HG03066 (cell line): ENCODE results near the gene TM9SF3.
"Not testable (repeated sequence)": the region's sequence is repeated elsewhere in the genome, so short reads cannot be mapped to it uniquely, and the experiment has no call there.

Experiments
- ATAC-seq: cut with Tn5 transposase; IDR thresholded peaks from one replicate; pipeline ENCODE4 v1.9.1; 2021; ENCODE audit warnings: low read depth; ENCODE audit not compliant: unreplicated experiment

TM9SF3 gene

DNA sequence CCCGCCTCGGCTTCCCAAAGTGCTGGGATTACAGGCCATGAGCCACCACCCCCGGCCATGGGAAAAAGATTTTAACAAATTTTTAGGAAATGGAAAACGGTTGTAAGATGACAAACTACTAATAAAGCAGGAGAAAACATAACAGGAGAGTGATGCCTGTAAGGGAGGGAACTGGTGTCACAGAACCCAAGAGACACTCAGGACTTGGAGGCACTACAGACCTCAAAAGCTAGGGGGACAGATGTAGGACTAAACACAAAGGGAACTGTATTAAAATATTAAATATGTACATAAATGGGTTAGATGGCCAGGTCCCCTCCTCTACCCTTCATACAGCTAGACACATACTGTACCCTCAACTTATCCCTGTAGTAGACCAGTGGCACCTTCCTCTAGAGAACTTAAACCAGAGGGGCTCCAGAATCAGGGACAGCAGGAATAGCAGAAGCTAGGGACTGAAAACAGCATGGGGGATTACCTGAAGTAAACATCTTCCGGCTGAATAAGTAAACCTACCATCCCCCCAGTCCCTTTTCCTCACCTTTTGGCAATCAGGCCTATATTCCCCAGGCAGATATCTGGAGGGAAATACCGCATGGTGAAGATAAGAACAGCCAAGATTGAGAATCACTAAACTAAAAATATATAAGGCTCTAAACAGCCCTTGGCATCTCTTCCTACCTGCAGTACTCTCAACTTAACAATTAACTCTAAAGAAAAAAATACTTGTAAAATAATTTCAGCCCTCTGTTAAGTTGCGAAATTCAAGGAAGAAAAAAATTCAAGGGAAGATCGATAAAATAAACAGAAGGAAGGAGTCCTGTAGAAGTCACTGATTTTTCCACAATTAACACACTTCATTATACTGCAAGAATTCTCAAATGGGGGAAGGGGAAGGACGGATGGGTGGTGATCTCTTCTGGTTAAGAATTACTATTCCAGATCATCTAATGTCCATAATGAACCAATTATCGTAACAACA is 15.5 kb downstream of the TM9SF3 start:
- ATAC-seq = no peak

DNA sequence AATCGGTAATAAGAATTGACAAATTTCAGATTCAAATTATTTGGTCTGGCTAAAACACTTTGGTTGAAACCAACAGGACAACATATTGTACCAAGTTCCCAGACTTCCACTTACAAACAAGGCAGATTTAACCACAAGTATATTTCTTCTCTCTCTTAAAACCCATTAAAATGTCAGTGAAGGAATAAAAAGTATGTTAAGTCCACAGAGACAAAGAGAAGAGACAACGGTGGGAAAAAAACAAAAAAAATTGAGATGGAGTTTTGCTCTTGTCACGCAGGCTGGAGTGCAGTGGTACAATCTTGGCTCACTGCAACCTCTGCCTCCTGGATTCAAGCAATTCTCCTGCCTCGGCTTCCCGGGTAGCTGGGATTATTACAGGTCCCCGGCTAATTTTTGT is 16.3 kb downstream of the TM9SF3 start:
- no peak for ATAC-seq

DNA sequence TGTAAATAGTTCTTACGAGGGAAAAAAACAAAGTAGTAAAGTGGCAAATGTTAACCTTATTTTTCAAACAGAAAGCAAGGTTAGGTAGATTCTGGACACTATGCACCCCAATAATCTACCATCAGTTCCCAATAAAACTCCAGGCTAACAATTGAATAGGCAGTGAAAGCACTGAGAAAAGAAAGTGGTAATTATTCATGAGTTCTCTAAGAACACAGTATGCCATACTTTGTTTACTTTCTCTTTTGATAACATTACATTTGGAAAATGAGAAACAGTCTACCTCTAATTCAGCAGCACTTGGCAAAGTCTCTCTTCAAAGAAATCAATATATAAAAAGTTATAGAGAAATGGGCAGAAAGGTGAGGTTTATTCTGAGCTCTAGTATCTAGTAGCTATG is 18.4 kb downstream of the TM9SF3 start:
- no peak for ATAC-seq

DNA sequence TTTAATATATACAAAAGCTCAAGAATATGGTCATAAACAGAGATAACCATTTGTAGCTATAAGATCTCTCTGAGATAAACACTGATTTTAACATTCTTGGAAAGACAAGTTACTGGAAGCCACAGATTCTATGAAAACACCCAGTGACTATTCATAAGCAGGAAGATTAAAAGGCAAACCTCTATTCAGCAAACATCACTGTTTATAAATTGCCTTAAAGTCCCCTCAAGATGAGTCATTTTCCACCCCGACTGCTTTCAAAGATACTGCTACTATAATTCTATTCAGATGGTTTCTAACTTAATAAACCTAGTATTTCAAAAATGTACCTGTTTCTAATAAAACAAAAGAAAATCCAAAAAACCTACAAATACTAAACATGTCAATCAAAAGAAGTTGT is 21.0 kb downstream of the TM9SF3 start:
- ATAC-seq = no peak

- ATAC-seq = no peak
Observed at GRCh38 chr10:96560966-96561887, 25.6 kb downstream of the TM9SF3 start.

- ATAC-seq = no peak
Observed at GRCh38 chr10:96560489-96560888, 26.3 kb downstream of the TM9SF3 start.

DNA sequence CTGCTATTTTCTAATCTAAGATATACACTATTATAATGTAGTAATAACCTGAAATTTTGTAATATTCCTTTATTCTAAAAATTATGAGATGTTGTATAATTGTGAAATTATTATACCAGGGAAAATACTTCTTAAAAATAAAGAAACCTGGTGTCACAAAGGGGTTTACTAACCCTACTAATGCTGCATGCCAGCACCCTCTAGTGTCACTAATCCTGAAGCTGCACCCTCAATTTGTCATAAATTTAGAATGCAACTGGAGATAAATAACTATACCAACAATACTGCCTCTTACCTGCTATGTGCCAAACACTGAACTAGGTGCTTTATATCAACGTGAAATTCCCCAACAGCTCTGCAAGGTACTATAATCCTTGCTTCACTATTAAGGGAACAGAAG is 30.8 kb downstream of the TM9SF3 start:
- ATAC-seq = no peak

DNA sequence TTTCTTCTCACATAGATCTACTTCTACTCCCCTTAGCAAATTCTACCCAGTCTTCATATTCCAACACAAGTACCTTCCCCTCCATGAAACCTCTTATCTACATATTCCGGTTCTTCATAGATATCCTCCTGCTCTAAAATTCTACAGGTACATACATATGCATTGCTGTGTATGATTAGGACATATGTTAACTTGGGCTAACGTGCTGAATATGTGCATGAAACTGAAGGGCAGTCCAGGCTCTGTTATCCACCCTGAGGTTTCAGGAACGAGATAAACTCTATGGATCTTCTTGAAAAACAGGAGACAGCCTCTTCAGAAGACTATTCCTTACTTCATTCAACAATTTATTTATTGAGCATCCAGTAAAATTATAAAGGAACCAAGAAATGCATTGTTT is 31.5 kb downstream of the TM9SF3 start:
- no peak for ATAC-seq

GRCh38 chr10:96548589-96548988 is 38.2 kb downstream of the TM9SF3 start:
- no peak for ATAC-seq

- ATAC-seq = not testable (repeated sequence)
Observed at GRCh38 chr10:96545558-96545957, 41.3 kb downstream of the TM9SF3 start.

- no peak for ATAC-seq
Observed at GRCh38 chr10:96541921-96542320, 44.9 kb downstream of the TM9SF3 start.

- no peak for ATAC-seq
Observed at GRCh38 chr10:96540240-96540639, 46.6 kb downstream of the TM9SF3 start.

DNA sequence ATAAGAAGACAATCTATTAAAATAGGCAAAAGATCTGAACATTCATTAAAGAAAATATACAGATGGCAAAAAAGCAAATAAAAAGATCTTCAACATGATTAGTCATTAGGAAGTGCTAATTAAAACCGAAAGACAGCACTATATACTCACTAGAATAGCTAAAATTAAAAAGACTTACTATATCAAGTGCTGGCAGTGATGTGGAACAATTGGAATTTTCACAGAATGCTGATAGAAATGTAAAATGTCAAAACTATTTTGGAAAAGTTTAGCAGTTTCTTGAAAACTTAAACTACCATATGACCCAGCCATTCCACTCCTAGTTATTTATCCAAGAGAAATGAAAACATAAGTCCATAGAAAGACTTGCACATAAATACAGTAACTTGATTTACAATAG is 48.1 kb downstream of the TM9SF3 start:
- no peak for ATAC-seq

GRCh38 chr10:96536129-96536528 is 50.7 kb downstream of the TM9SF3 start:
- no peak for ATAC-seq

DNA sequence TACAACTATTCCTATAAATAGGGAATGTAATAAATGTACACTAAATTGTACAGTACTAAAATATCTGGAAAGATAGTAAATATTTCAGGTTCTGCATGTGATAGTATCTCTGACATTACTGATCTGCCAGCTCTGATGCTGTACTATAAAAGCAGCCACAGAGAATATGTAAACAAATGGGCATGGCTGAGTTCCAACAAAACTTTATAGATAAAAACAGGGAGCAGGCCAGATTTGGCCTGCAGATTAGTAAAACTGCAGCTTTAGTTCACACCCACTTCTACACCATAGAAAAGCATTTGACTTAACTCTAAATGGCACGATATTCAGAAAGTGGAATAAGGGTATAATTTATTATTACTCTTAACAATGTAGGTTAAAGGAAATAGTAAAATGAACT is 54.3 kb downstream of the TM9SF3 start:
- ATAC-seq = no peak

DNA sequence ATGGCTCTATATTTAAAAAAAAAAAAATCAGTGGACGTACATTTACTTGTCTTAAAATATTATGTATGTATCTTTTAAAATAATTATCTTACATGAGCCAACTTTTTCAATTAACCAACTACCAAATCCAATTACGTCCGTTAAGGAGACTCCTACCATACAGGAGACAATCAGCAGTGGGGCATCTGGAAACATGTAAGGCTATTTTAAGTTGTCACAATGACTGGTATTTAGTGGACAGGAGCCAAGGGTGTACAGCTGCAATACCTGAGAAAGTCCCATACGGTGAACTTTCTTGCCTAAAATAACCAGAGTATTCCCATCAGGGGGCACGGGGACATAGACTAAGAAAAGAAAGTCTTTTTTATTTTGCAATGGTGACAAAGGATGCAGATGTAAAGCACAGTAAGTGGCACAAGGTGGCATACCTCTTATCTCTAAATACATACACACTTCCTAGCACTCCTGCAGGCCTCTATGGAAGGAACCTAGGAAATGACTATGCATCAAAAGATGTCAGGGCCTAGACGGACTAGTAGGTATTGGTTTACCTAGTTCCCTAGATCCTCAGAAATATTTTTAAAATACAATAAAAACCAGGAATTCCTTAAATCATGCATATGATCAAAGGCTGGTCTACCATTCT is 57.1 kb downstream of the TM9SF3 start:
- no peak for ATAC-seq

- no peak for ATAC-seq
Observed at GRCh38 chr10:96524741-96525140, 62.1 kb downstream of the TM9SF3 start.

GRCh38 chr10:96517284-96517683 is 69.5 kb downstream of the TM9SF3 start:
- no peak for ATAC-seq

- no peak for ATAC-seq
Observed at GRCh38 chr10:96516337-96516736, 70.5 kb downstream of the TM9SF3 start.

GRCh38 chr10:96513698-96514561 is 72.9 kb downstream of the TM9SF3 start, which contains the start of gene TLL2:
TSS of gene TLL2 (minus strand) at chr10:96513926. CDS start at chr10:96513685, 241 bp downstream.
- peak; percentile 84 for ATAC-seq
